Measurements from ENCODE around the gene COMTD1. TPM values are rescaled to one million over a fixed set of nuclear protein-coding genes. Genes with fewer than 3 reads are reported as not detected.

Gene COMTD1
- total and polyA plus RNA-seq, 7 experiments from 2014 or later, result 8.8 to 29.2 (median 14.8) TPM

- CTCF ChIA-PET, result no interaction called here
- H3K27ac Mint-ChIP-seq, result no peak overlapping the region
- no peaks in the 10 kb centered on the region for H3K27me3 ChIP-seq (ENCODE audit: control insufficient read depth in 2 of 2, insufficient read depth in 2 of 2, low read length in 2 of 2)
- H3K4me1 ChIP-seq (ENCODE audit: control insufficient read depth in 2 of 2, insufficient read depth in 2 of 2, low read length in 2 of 2), result no peaks in the 10 kb centered on the region
- H3K36me3 ChIP-seq (ENCODE audit: control insufficient read depth in 2 of 3, insufficient read depth in 3 of 3, low read length in 3 of 3), result no peaks in the 10 kb centered on the region
- no peak overlapping the region for H3K4me3 ChIP-seq (ENCODE audit: low read length)
- H3K9me3 Mint-ChIP-seq, result no peaks in the 10 kb centered on the region
- H3K4me1 Mint-ChIP-seq, result no peaks in the 10 kb centered on the region
- no peak overlapping the region for H3K4me3 Mint-ChIP-seq
- intact Hi-C loops (cut with micrococcal nuclease), result no loop called here
- no peak for DNase-seq
- H3K27me3 Mint-ChIP-seq, result peaks cover 0 to 16% (median 9%) of the 10 kb centered on the region in 5 donors
- H3K36me3 Mint-ChIP-seq, result peaks cover 0 to 3% (median 0%) of the 10 kb centered on the region in 5 donors
- POLR2A ChIA-PET, result no interaction called here
- H3K9me3 ChIP-seq (ENCODE audit: control insufficient read depth in 2 of 3, low read length in 3 of 3), result no peaks in the 10 kb centered on the region
- ATAC-seq, result no peak
- H3K27ac ChIP-seq (ENCODE audit: low read depth, low read length), result no peak overlapping the region
Observed at GRCh38 chr10:75272896-75273295, 37.1 kb upstream of the COMTD1 start.

- Mint-ChIP-seq H3K27ac (no peak overlapping the region), H3K4me3 (no peak overlapping the region), H3K9me3 (no peaks in the 10 kb centered on the region), H3K36me3 (peaks cover 0 to 3% (median 0%) of the 10 kb centered on the region in 5 donors), H3K27me3 (peaks cover 0 to 16% (median 9%) of the 10 kb centered on the region in 5 donors), H3K4me1 (no peaks in the 10 kb centered on the region)
- no peaks in the 10 kb centered on the region for H3K9me3 ChIP-seq (ENCODE audit: control insufficient read depth in 2 of 3, low read length in 3 of 3)
- no peak for DNase-seq
- no peaks in the 10 kb centered on the region for H3K27me3 ChIP-seq (ENCODE audit: control insufficient read depth in 2 of 2, insufficient read depth in 2 of 2, low read length in 2 of 2)
- no peaks in the 10 kb centered on the region for H3K4me1 ChIP-seq (ENCODE audit: control insufficient read depth in 2 of 2, insufficient read depth in 2 of 2, low read length in 2 of 2)
- no peak overlapping the region for H3K27ac ChIP-seq (ENCODE audit: low read depth, low read length)
- ChIA-PET CTCF (no interaction called here), POLR2A (no interaction called here)
- H3K4me3 ChIP-seq (ENCODE audit: low read length), result no peak overlapping the region
- no peaks in the 10 kb centered on the region for H3K36me3 ChIP-seq (ENCODE audit: control insufficient read depth in 2 of 3, insufficient read depth in 3 of 3, low read length in 3 of 3)
- intact Hi-C loops (cut with micrococcal nuclease), result no loop called here
- ATAC-seq, result no peak
Observed at GRCh38 chr10:75272094-75272493, 36.3 kb upstream of the COMTD1 start.

GRCh38 chr10:75269605-75270004, 33.8 kb upstream of the COMTD1 start:
- POLR2A ChIA-PET, result no interaction called here

GRCh38 chr10:75266945-75267344, 31.2 kb upstream of the COMTD1 start:
- Mint-ChIP-seq H3K9me3 (peaks cover 0 to 2% (median 0%) of the 10 kb centered on the region in 11 donors), H3K4me3 (no peak overlapping the region), H3K4me1 (peaks cover 0 to 2% (median 0%) of the 10 kb centered on the region in 7 donors), H3K36me3 (no peaks in the 10 kb centered on the region), H3K27ac (no peak overlapping the region), H3K27me3 (peaks cover 0 to 4% (median 0%) of the 10 kb centered on the region in 5 donors)
- ChIA-PET CTCF (no interaction called here), POLR2A (no interaction called here)
- Histone ChIP-seq H3K4me3 (ENCODE audit: low read length) (no peak overlapping the region), H3K27me3 (ENCODE audit: control insufficient read depth in 2 of 2, insufficient read depth in 2 of 2, low read length in 2 of 2) (no peaks in the 10 kb centered on the region), H3K9me3 (ENCODE audit: control insufficient read depth in 2 of 3, low read length in 3 of 3) (no peaks in the 10 kb centered on the region), H3K36me3 (ENCODE audit: control insufficient read depth in 2 of 3, insufficient read depth in 3 of 3, low read length in 3 of 3) (no peaks in the 10 kb centered on the region), H3K27ac (ENCODE audit: low read depth, low read length) (no peak overlapping the region), H3K4me1 (ENCODE audit: control insufficient read depth in 2 of 2, insufficient read depth in 2 of 2, low read length in 2 of 2) (no peaks in the 10 kb centered on the region)
- no peak for DNase-seq
- ATAC-seq, result no peak
- intact Hi-C loops (cut with micrococcal nuclease), result no loop called here

More at GRCh38 chr10:75269605-75270004, 33.8 kb upstream of the COMTD1 start:
- H3K4me3 ChIP-seq (ENCODE audit: low read length), result no peak overlapping the region
- Mint-ChIP-seq H3K36me3 (peaks cover 0 to 3% (median 0%) of the 10 kb centered on the region in 5 donors), H3K27ac (no peak overlapping the region), H3K4me3 (no peak overlapping the region), H3K4me1 (peaks cover 0 to 2% (median 0%) of the 10 kb centered on the region in 7 donors), H3K27me3 (peaks cover 0 to 4% (median 0%) of the 10 kb centered on the region in 5 donors), H3K9me3 (peaks cover 0 to 2% (median 0%) of the 10 kb centered on the region in 11 donors)
- H3K27me3 ChIP-seq (ENCODE audit: control insufficient read depth in 2 of 2, insufficient read depth in 2 of 2, low read length in 2 of 2), result no peaks in the 10 kb centered on the region
- no peak for ATAC-seq
- intact Hi-C loops (cut with micrococcal nuclease), result no loop called here
- no peak overlapping the region for H3K27ac ChIP-seq (ENCODE audit: low read depth, low read length)
- H3K9me3 ChIP-seq (ENCODE audit: control insufficient read depth in 2 of 3, low read length in 3 of 3), result no peaks in the 10 kb centered on the region
- H3K36me3 ChIP-seq (ENCODE audit: control insufficient read depth in 2 of 3, insufficient read depth in 3 of 3, low read length in 3 of 3), result no peaks in the 10 kb centered on the region
- H3K4me1 ChIP-seq (ENCODE audit: control insufficient read depth in 2 of 2, insufficient read depth in 2 of 2, low read length in 2 of 2), result no peaks in the 10 kb centered on the region
- CTCF ChIA-PET, result no interaction called here
- no peak for DNase-seq

GRCh38 chr10:75265856-75266255, 30.1 kb upstream of the COMTD1 start:
- H3K36me3 Mint-ChIP-seq, result no peaks in the 10 kb centered on the region
- peaks cover 0 to 2% (median 0%) of the 10 kb centered on the region in 7 donors for H3K4me1 Mint-ChIP-seq
- no peak overlapping the region for H3K4me3 ChIP-seq (ENCODE audit: low read length)
- no peaks in the 10 kb centered on the region for H3K36me3 ChIP-seq (ENCODE audit: control insufficient read depth in 2 of 3, insufficient read depth in 3 of 3, low read length in 3 of 3)
- no peaks in the 10 kb centered on the region for H3K9me3 ChIP-seq (ENCODE audit: control insufficient read depth in 2 of 3, low read length in 3 of 3)
- H3K27ac ChIP-seq (ENCODE audit: low read depth, low read length), result no peak overlapping the region
- no peak for ATAC-seq
- peaks cover 0 to 2% (median 0%) of the 10 kb centered on the region in 11 donors for H3K9me3 Mint-ChIP-seq
- H3K27me3 Mint-ChIP-seq, result peaks cover 0 to 4% (median 0%) of the 10 kb centered on the region in 5 donors
- H3K27me3 ChIP-seq (ENCODE audit: control insufficient read depth in 2 of 2, insufficient read depth in 2 of 2, low read length in 2 of 2), result no peaks in the 10 kb centered on the region
- H3K4me1 ChIP-seq (ENCODE audit: control insufficient read depth in 2 of 2, insufficient read depth in 2 of 2, low read length in 2 of 2), result no peaks in the 10 kb centered on the region
- intact Hi-C loops (cut with micrococcal nuclease), result no loop called here
- DNase-seq, result no peak
- no peak overlapping the region for H3K27ac Mint-ChIP-seq
- ChIA-PET POLR2A (no interaction called here), CTCF (no interaction called here)
- no peak overlapping the region for H3K4me3 Mint-ChIP-seq

GRCh38 chr10:75263806-75264205, 28.0 kb upstream of the COMTD1 start:
- H3K4me1 Mint-ChIP-seq, result peaks cover 0 to 2% (median 0%) of the 10 kb centered on the region in 7 donors
- peaks cover 0 to 4% (median 0%) of the 10 kb centered on the region in 5 donors for H3K27me3 Mint-ChIP-seq
- POLR2A ChIA-PET, result no interaction called here
- Histone ChIP-seq H3K4me1 (ENCODE audit: control insufficient read depth in 2 of 2, insufficient read depth in 2 of 2, low read length in 2 of 2) (no peaks in the 10 kb centered on the region), H3K9me3 (ENCODE audit: control insufficient read depth in 2 of 3, low read length in 3 of 3) (no peaks in the 10 kb centered on the region), H3K4me3 (ENCODE audit: low read length) (no peak overlapping the region), H3K27ac (ENCODE audit: low read depth, low read length) (no peak overlapping the region), H3K36me3 (ENCODE audit: control insufficient read depth in 2 of 3, insufficient read depth in 3 of 3, low read length in 3 of 3) (no peaks in the 10 kb centered on the region), H3K27me3 (ENCODE audit: control insufficient read depth in 2 of 2, insufficient read depth in 2 of 2, low read length in 2 of 2) (no peaks in the 10 kb centered on the region)
- peaks cover 0 to 3% (median 0%) of the 10 kb centered on the region in 11 donors for H3K9me3 Mint-ChIP-seq
- H3K4me3 Mint-ChIP-seq, result no peak overlapping the region
- H3K36me3 Mint-ChIP-seq, result peaks cover 0 to 4% (median 0%) of the 10 kb centered on the region in 5 donors
- intact Hi-C loops (cut with micrococcal nuclease), result no loop called here
- CTCF ChIA-PET, result no interaction called here
- DNase-seq, result no peak
- no peak overlapping the region for H3K27ac Mint-ChIP-seq
- ATAC-seq, result no peak
